ENCODE measurements around the gene KRT86.

GRCh38 chr12:52252728-52253343, 21.6 kb upstream of the KRT86 start:
- TF ChIP-seq CTCF (IDR thresholded peaks at IDR 0.05) (no peak), POLR2A (IDR thresholded peaks at IDR 0.05) (no peak)
